Calu3 (cell line): Measurements from ENCODE around the gene MARS1. TPM values are rescaled to one million over a fixed set of nuclear protein-coding genes. Genes with fewer than 3 reads are reported as not detected.

Source experiments
- BruUV-seq: library from RNA; stranded (reverse); fragments of 400-500 nt; replicated peaks from 2 replicates; lab custom pipeline; 2021; lab: Mats Ljungman, UMichigan
- CTCF ChIA-PET: fragments of 300-600 bp; sonication (Branson Sonifier 250); formaldehyde crosslinking; loops from one replicate; lab custom pipeline; 2022; ENCODE audit warnings: antibody characterized with exemption; lab: Charles Lee
- DNase-seq: peaks from one replicate; pipeline ENCODE4 v3.0.0; 2022
- H3K27ac Mint-ChIP-seq: one replicate; pipeline ENCODE4 v1.8.0; 2022; ENCODE audit warnings: mixed read lengths; ENCODE audit not compliant: unreplicated experiment
- H3K27me3 Mint-ChIP-seq: one replicate; pipeline ENCODE4 v1.8.0; 2022; ENCODE audit warnings: mixed read lengths; ENCODE audit not compliant: unreplicated experiment
- H3K36me3 Mint-ChIP-seq: one replicate; pipeline ENCODE4 v1.8.0; 2022; ENCODE audit warnings: mild to moderate bottlenecking, moderate library complexity, mixed read lengths; ENCODE audit not compliant: insufficient read depth, unreplicated experiment
- H3K4me1 Mint-ChIP-seq: one replicate; pipeline ENCODE4 v1.8.0; 2022; ENCODE audit warnings: mild to moderate bottlenecking, low read depth, mixed read lengths; ENCODE audit not compliant: unreplicated experiment
- H3K4me3 Mint-ChIP-seq: one replicate; pipeline ENCODE4 v1.8.0; 2022; ENCODE audit warnings: mild to moderate bottlenecking, low read depth, moderate library complexity, mixed read lengths; ENCODE audit not compliant: unreplicated experiment
- H3K9me3 Mint-ChIP-seq: one replicate; pipeline ENCODE4 v1.8.0; 2022; ENCODE audit warnings: low read depth, mixed read lengths; ENCODE audit not compliant: unreplicated experiment
- CTCF ChIP-seq: fragments of 200-600 bp; IDR thresholded peaks from one replicate; pipeline ENCODE4 v1.8.0; 2022; ENCODE audit warnings: antibody characterized with exemption; ENCODE audit not compliant: unreplicated experiment
- intact Hi-C: fragments of 100-400 bp; cut with micrococcal nuclease; formaldehyde crosslinking; loops from one replicate; pipeline ENCODE4 v1.10.0; 2022; ENCODE audit not compliant: unreplicated experiment
- total RNA-seq: library from RNA; stranded (reverse); gene quantifications from 2 replicates; pipeline ENCODE4 v1.2.3, GENCODE V29; 2022

MARS1 gene
- total RNA-seq, 1 experiment from 2014 or later = 358 TPM

DNA sequence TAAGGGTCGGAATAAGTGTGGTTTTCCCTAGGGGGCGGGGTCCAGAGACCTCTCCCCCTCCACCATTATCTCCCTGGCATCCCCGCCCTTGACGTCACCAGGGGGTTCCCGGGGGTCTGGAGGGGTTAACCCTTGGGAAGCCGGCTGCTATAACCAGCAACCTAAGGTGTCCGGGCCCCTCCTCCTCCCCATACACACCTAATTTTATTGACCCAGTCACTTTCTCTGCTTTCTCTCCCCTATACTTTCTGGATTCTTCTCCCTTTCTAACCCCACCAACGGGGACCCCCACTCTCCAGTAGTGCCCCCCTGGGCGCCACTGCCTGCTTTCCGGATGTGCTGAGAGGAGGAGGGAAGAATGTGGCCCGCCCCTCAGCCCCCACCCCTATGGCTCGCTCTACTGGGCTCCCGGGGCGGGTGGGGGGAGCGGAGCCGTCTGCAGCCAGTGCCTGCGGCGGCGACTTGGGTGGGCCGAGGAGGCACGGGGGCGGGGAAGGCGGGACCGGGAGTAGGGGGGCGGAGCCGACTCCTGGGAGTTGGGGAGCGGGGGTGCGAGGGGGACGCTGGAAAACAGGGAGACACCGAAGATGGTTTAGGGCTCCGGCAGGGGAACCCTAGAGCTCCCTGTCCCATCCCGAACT lies 26.5 kb upstream of the MARS1 start:
- no TSS peak for BruUV-seq
- Mint-ChIP-seq H3K36me3 (peaks cover 35% of the 10 kb centered on the region), H3K4me1 (peaks cover 43% of the 10 kb centered on the region), H3K27ac (no peak overlapping the region), H3K9me3 (no peaks in the 10 kb centered on the region), H3K4me3 (peak overlapping the region; percentile 74), H3K27me3 (peaks cover 68% of the 10 kb centered on the region)
- CTCF ChIA-PET = interaction anchor here (0.6 to 3.6 kb wide), 4 partner anchors 10 to 197 kb away, joined by 3 to 11 read pairs (median 8); no protein-coding TSS in a partner anchor
- intact Hi-C loops = no loop called here
- no peak for TF ChIP-seq CTCF
- peak; percentile 34 for DNase-seq

DNA sequence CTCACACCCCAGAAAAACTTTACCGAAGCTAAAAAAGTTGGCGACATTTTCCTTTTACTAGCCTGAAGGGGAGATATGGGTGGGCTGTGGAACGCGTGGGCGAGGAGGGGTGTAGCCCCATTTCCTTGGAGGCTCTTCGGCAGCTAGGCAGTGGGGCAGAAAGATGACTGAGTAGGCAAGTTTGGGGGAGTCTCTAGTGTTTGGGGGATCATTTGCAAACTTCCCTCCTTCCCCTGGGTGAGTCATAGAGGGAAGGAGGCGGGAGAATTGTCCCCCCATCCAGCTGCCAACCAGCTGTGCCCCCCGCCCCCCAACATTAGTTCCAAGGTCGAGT lies 26.0 kb upstream of the MARS1 start:
- TF ChIP-seq CTCF = no peak
- peaks cover 73% of the 10 kb centered on the region for H3K27me3 Mint-ChIP-seq
- CTCF ChIA-PET = interaction anchor here (0.6 kb wide), 1 partner anchor 24 kb away, joined by 3 read pairs; no protein-coding TSS in a partner anchor
- no peak overlapping the region for H3K27ac Mint-ChIP-seq
- no peak for DNase-seq
- H3K36me3 Mint-ChIP-seq = peaks cover 35% of the 10 kb centered on the region
- peaks cover 38% of the 10 kb centered on the region for H3K4me1 Mint-ChIP-seq
- H3K4me3 Mint-ChIP-seq = peak overlapping the region; percentile 74
- no peaks in the 10 kb centered on the region for H3K9me3 Mint-ChIP-seq
- BruUV-seq = no TSS peak
- intact Hi-C loops = no loop called here

DNA sequence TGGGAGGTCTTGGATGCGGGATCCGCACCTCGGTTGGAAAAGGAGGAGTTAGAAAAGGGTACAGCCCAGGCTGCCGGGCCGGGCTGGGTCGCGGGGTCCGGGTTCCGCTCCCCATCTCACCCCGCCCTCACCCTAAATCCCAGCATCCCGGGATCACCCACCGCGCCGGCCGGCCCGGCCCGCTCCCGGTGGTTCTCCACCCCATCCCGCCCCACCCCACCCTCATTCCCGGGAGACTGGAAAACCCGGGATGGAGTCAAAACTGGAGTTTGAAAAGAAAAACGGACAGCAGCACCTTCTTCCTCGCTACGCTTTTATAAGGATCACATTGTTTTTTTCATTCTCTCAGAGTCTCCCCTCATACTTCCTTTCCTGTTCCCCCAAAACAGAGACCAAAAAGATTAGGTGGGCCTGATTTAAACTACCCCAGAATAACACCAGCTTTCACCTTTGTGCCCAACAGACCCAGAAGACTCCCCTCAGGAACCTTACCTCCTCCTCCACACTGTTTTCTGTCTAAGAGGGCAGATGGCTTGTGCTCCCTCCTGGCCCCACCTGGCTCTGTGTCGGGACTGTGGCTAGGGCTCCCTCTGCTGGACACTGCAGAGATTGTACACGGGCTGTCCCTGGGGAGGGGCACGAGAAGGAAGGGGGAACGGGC lies 25.5 kb upstream of the MARS1 start:
- Mint-ChIP-seq H3K4me1 (peaks cover 33% of the 10 kb centered on the region), H3K9me3 (no peaks in the 10 kb centered on the region), H3K27ac (peak overlapping the region; percentile 13), H3K4me3 (peak overlapping the region; percentile 74), H3K36me3 (peaks cover 31% of the 10 kb centered on the region), H3K27me3 (peaks cover 78% of the 10 kb centered on the region)
- intact Hi-C loops = no loop called here
- CTCF ChIA-PET = no interaction called here
- BruUV-seq = no TSS peak
- peak; percentile 89 for TF ChIP-seq CTCF
- DNase-seq = peak; percentile 94

DNA sequence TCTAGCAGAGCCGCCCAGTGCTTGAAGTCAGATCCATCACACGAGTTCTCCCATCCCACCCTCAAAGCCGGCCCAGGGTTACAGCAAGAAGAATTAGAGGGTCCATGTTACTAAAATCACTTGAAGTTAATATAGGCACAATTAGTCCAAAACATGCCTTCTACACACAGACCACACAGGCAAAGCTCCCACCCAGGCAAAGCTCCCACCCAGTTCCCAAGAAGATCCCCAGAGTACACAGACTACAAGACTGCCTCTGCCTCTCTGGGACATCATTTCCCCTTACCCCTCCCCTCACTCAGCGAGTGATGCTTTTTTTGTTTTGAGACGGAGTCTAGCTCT lies 25.0 kb upstream of the MARS1 start:
- intact Hi-C loops = no loop called here
- BruUV-seq = no TSS peak
- no peak for TF ChIP-seq CTCF
- peak overlapping the region; percentile 74 for H3K4me3 Mint-ChIP-seq
- H3K9me3 Mint-ChIP-seq = no peaks in the 10 kb centered on the region
- peaks cover 28% of the 10 kb centered on the region for H3K4me1 Mint-ChIP-seq
- DNase-seq = no peak
- CTCF ChIA-PET = no interaction called here
- H3K36me3 Mint-ChIP-seq = peaks cover 26% of the 10 kb centered on the region
- peaks cover 83% of the 10 kb centered on the region for H3K27me3 Mint-ChIP-seq
- peak overlapping the region; percentile 13 for H3K27ac Mint-ChIP-seq
